Activated naive CD8-positive, alpha-beta T cell treated with anti-CD3 and anti-CD28 coated beads, Interleukin-2, amount 50 U/mL, for 24 hours (primary cell): ENCODE data around the gene DAGLB.
"Not testable (repeated sequence)": the region's sequence is repeated elsewhere in the genome, so short reads cannot be mapped to it uniquely, and the experiment has no call there.

Experiments used
- ATAC-seq: fragments of 150-1000 bp; cut with Tn5 transposase; one replicate; pipeline ENCODE4 v1.10.0; 2021
- DNase-seq: peaks from one replicate; pipeline ENCODE4 v3.0.0; 2021
- H3K27ac Mint-ChIP-seq: one replicate; pipeline ENCODE4 v1.8.0; 2021; ENCODE audit warnings: mild to moderate bottlenecking, mixed read lengths
- H3K27me3 Mint-ChIP-seq: one replicate; pipeline ENCODE4 v1.8.0; 2021; ENCODE audit warnings: mixed read lengths
- H3K36me3 Mint-ChIP-seq: one replicate; pipeline ENCODE4 v1.8.0; 2021; ENCODE audit warnings: low read depth, mixed read lengths
- H3K4me1 Mint-ChIP-seq: one replicate; pipeline ENCODE4 v1.8.0; 2021; ENCODE audit warnings: mixed read lengths
- H3K4me3 Mint-ChIP-seq: one replicate; pipeline ENCODE4 v1.8.0; 2021; ENCODE audit warnings: mild to moderate bottlenecking, moderate library complexity, mixed read lengths
- H3K9me3 Mint-ChIP-seq: one replicate; pipeline ENCODE4 v1.8.0; 2021; ENCODE audit warnings: mixed read lengths

Gene DAGLB

GRCh38 chr7:6402741-6403140 is 45.0 kb downstream of the DAGLB start:
- no peaks in the 10 kb centered on the region for H3K27me3 Mint-ChIP-seq
- H3K4me3 Mint-ChIP-seq, result no peak overlapping the region
- ATAC-seq, result no peak
- peak overlapping the region; percentile 4 for H3K27ac Mint-ChIP-seq
- no peak for DNase-seq
- H3K9me3 Mint-ChIP-seq, result no peaks in the 10 kb centered on the region
- peaks cover 46% of the 10 kb centered on the region for H3K36me3 Mint-ChIP-seq
- peaks cover 8% of the 10 kb centered on the region for H3K4me1 Mint-ChIP-seq

- Mint-ChIP-seq H3K4me1 (peaks cover 10% of the 10 kb centered on the region), H3K4me3 (no peak overlapping the region), H3K27ac (no peak overlapping the region), H3K27me3 (no peaks in the 10 kb centered on the region), H3K36me3 (peaks cover 41% of the 10 kb centered on the region), H3K9me3 (no peaks in the 10 kb centered on the region)
- DNase-seq (no peak), ATAC-seq (no peak)
Observed at GRCh38 chr7:6402041-6402440, 45.7 kb downstream of the DAGLB start.

GRCh38 chr7:6401536-6401935 is 46.2 kb downstream of the DAGLB start:
- peaks cover 10% of the 10 kb centered on the region for H3K4me1 Mint-ChIP-seq
- DNase-seq, result no peak
- H3K4me3 Mint-ChIP-seq, result no peak overlapping the region
- ATAC-seq, result no peak
- peaks cover 40% of the 10 kb centered on the region for H3K36me3 Mint-ChIP-seq
- no peaks in the 10 kb centered on the region for H3K9me3 Mint-ChIP-seq
- no peaks in the 10 kb centered on the region for H3K27me3 Mint-ChIP-seq
- no peak overlapping the region for H3K27ac Mint-ChIP-seq

- H3K36me3 Mint-ChIP-seq, result peaks cover 42% of the 10 kb centered on the region
- peaks cover 20% of the 10 kb centered on the region for H3K4me1 Mint-ChIP-seq
- H3K27me3 Mint-ChIP-seq, H3K4me3 Mint-ChIP-seq, DNase-seq, H3K9me3 Mint-ChIP-seq, ATAC-seq: not testable (repeated sequence)
- H3K27ac Mint-ChIP-seq, result peak overlapping the region; percentile 3
Observed at GRCh38 chr7:6400243-6401105, 47.3 kb downstream of the DAGLB start.

- peaks cover 27% of the 10 kb centered on the region for H3K4me1 Mint-ChIP-seq
- no peaks in the 10 kb centered on the region for H3K9me3 Mint-ChIP-seq
- no peak overlapping the region for H3K4me3 Mint-ChIP-seq
- H3K36me3 Mint-ChIP-seq, result peaks cover 35% of the 10 kb centered on the region
- H3K27me3 Mint-ChIP-seq, result no peaks in the 10 kb centered on the region
- no peak for DNase-seq
- no peak for ATAC-seq
- H3K27ac Mint-ChIP-seq, result no peak overlapping the region
Observed at GRCh38 chr7:6399351-6399750, 48.4 kb downstream of the DAGLB start.

- H3K4me3 Mint-ChIP-seq, result no peak overlapping the region
- ATAC-seq (no peak), DNase-seq (no peak)
- H3K27me3 Mint-ChIP-seq, result no peaks in the 10 kb centered on the region
- H3K4me1 Mint-ChIP-seq, result peaks cover 31% of the 10 kb centered on the region
- H3K36me3 Mint-ChIP-seq, result peaks cover 36% of the 10 kb centered on the region
- H3K9me3 Mint-ChIP-seq, result no peaks in the 10 kb centered on the region
- no peak overlapping the region for H3K27ac Mint-ChIP-seq
Observed at GRCh38 chr7:6398943-6399342, 48.8 kb downstream of the DAGLB start.

GRCh38 chr7:6397759-6398495 is 49.8 kb downstream of the DAGLB start:
- H3K36me3 Mint-ChIP-seq, result peaks cover 40% of the 10 kb centered on the region
- H3K4me3 Mint-ChIP-seq, H3K27me3 Mint-ChIP-seq, DNase-seq, ATAC-seq, H3K9me3 Mint-ChIP-seq, H3K27ac Mint-ChIP-seq: not testable (repeated sequence)
- H3K4me1 Mint-ChIP-seq, result peaks cover 42% of the 10 kb centered on the region

GRCh38 chr7:6395898-6396595 is 51.7 kb downstream of the DAGLB start:
- no peak for ATAC-seq
- Mint-ChIP-seq H3K27me3 (no peaks in the 10 kb centered on the region), H3K4me1 (peaks cover 58% of the 10 kb centered on the region), H3K36me3 (peaks cover 44% of the 10 kb centered on the region), H3K27ac (peak overlapping the region; percentile 71), H3K4me3 (peak overlapping the region; percentile 60), H3K9me3 (no peaks in the 10 kb centered on the region)
- no peak for DNase-seq

- peaks cover 44% of the 10 kb centered on the region for H3K36me3 Mint-ChIP-seq
- no peaks in the 10 kb centered on the region for H3K9me3 Mint-ChIP-seq
- peak overlapping the region; percentile 76 for H3K27ac Mint-ChIP-seq
- H3K4me1 Mint-ChIP-seq, result peaks cover 59% of the 10 kb centered on the region
- no peaks in the 10 kb centered on the region for H3K27me3 Mint-ChIP-seq
- no peak for ATAC-seq
- DNase-seq, result no peak
- no peak overlapping the region for H3K4me3 Mint-ChIP-seq
Observed at GRCh38 chr7:6394114-6394513, 53.6 kb downstream of the DAGLB start.

GRCh38 chr7:6393667-6394056 is 54.1 kb downstream of the DAGLB start:
- Mint-ChIP-seq H3K9me3 (no peaks in the 10 kb centered on the region), H3K36me3 (peaks cover 45% of the 10 kb centered on the region), H3K4me1 (peaks cover 55% of the 10 kb centered on the region), H3K27ac (peak overlapping the region; percentile 76), H3K27me3 (no peaks in the 10 kb centered on the region), H3K4me3 (no peak overlapping the region)
- no peak for DNase-seq
- no peak for ATAC-seq

- no peaks in the 10 kb centered on the region for H3K9me3 Mint-ChIP-seq
- no peaks in the 10 kb centered on the region for H3K27me3 Mint-ChIP-seq
- H3K4me3 Mint-ChIP-seq, result no peak overlapping the region
- peak overlapping the region; percentile 76 for H3K27ac Mint-ChIP-seq
- ATAC-seq (peak; percentile 97), DNase-seq (peak; percentile 45)
- peaks cover 52% of the 10 kb centered on the region for H3K4me1 Mint-ChIP-seq
- peaks cover 50% of the 10 kb centered on the region for H3K36me3 Mint-ChIP-seq
Observed at GRCh38 chr7:6392712-6393666, 54.8 kb downstream of the DAGLB start.

- Mint-ChIP-seq H3K27ac (no peak overlapping the region), H3K27me3 (no peaks in the 10 kb centered on the region), H3K9me3 (no peaks in the 10 kb centered on the region), H3K4me3 (no peak overlapping the region), H3K4me1 (peaks cover 57% of the 10 kb centered on the region), H3K36me3 (peaks cover 46% of the 10 kb centered on the region)
- no peak for ATAC-seq
- no peak for DNase-seq
Observed at GRCh38 chr7:6389728-6390127, 58.0 kb downstream of the DAGLB start.

GRCh38 chr7:6387734-6388294 is 59.9 kb downstream of the DAGLB start:
- no peak overlapping the region for H3K27ac Mint-ChIP-seq
- no peaks in the 10 kb centered on the region for H3K27me3 Mint-ChIP-seq
- peaks cover 53% of the 10 kb centered on the region for H3K4me1 Mint-ChIP-seq
- H3K36me3 Mint-ChIP-seq, result peaks cover 36% of the 10 kb centered on the region
- no peaks in the 10 kb centered on the region for H3K9me3 Mint-ChIP-seq
- DNase-seq (no peak), ATAC-seq (no peak)
- H3K4me3 Mint-ChIP-seq, result no peak overlapping the region
